Small intestine (tissue), 7 donors: ENCODE results near the gene FUBP1. TPM values are rescaled to one million over a fixed set of nuclear protein-coding genes. Genes with fewer than 3 reads are reported as not detected.
"Not testable (repeated sequence)": the region's sequence is repeated elsewhere in the genome, so short reads cannot be mapped to it uniquely, and the experiment has no call there.

Source experiments
- DNase-seq, 2 donors: peaks; one replicate each; pipeline versions ENCODE4 v3.0.0 to v3.0.0-alpha.2; 2013
- FAIRE-seq: peaks from 2 replicates; lab custom pipeline; 2012; peaks lifted over from hg19 to GRCh38; lab: Jason Lieb, UNC
- H3K27ac ChIP-seq, 3 donors: one replicate each; pipeline ENCODE4 v1.5.1; 2013; ENCODE audit warnings: low read length in 2 of 3, mild to moderate bottlenecking in 2 of 3, control low read depth in 1 of 3, inconsistent platforms in 1 of 3, low read depth in 1 of 3, moderate library complexity in 1 of 3
- H3K27me3 ChIP-seq, 3 donors: one replicate each; pipeline ENCODE4 v1.6.1; 2013; ENCODE audit warnings: low read length in 3 of 3, inconsistent platforms in 1 of 3; ENCODE audit not compliant: control insufficient read depth in 3 of 3, insufficient read depth in 3 of 3
- H3K36me3 ChIP-seq, 3 donors: one replicate each; pipeline ENCODE4 v1.6.1; 2013; ENCODE audit warnings: low read length in 3 of 3, inconsistent platforms in 1 of 3, low read depth in 1 of 3, mild to moderate bottlenecking in 1 of 3, moderate library complexity in 1 of 3; ENCODE audit not compliant: control insufficient read depth in 3 of 3, insufficient read depth in 2 of 3
- H3K4me1 ChIP-seq, 3 donors: one replicate each; pipeline ENCODE4 v1.6.1; 2013; ENCODE audit warnings: low read length in 2 of 3, inconsistent platforms in 1 of 3, low read depth in 1 of 3, mild to moderate bottlenecking in 1 of 3, moderate library complexity in 1 of 3; ENCODE audit not compliant: control insufficient read depth in 3 of 3, insufficient read depth in 2 of 3
- H3K4me3 ChIP-seq, 3 donors: one replicate each; pipeline ENCODE4 v1.5.1; 2013; ENCODE audit warnings: low read length in 3 of 3, control low read depth in 1 of 3, inconsistent platforms in 1 of 3, low read depth in 1 of 3, mild to moderate bottlenecking in 1 of 3, moderate library complexity in 1 of 3
- H3K9me3 ChIP-seq, 2 donors: one replicate each; pipeline ENCODE4 v1.6.1; 2013; ENCODE audit warnings: low read depth in 1 of 2, low read length in 1 of 2; ENCODE audit not compliant: control insufficient read depth in 2 of 2, insufficient read depth in 1 of 2
- WGBS, 3 donors: extraction: QIAGEN DNeasy Blood & Tissue Kit; methylation state at CpG; one replicate each; pipeline ENCODE4 v1.1.7; 2013; 5-methylcytosine and 5-hydroxymethylcytosine counted together
- polyA plus RNA-seq, 4 donors: library from polyadenylated mRNA; stranded (reverse) in 3 of 4; unstranded in 1 of 4; fragments of 200-250 nt in 3 of 4; fragments of 120-200 nt in 1 of 4; gene quantifications; one replicate each; pipeline versions ENCODE4 v1.2.1 to v1.2.3, GENCODE V29; 2013
- donor health status: healthy with polysubstance abuse.
- donor health status: control.
- donor health status: control.
- donor health status: Bipolar disorder and iron deficiency.
- donor health status: healthy.

The FUBP1 gene
- polyA plus RNA-seq, 4 donors, result 21.9 to 202 (median 35.9) TPM

GRCh38 chr1:77929806-77930205 lies 49.1 kb downstream of the FUBP1 start:
- 92 to 99% (median 98%) methylated on average over 2 of the region's 2 CpGs for WGBS, 3 donors

GRCh38 chr1:77927414-77927813 lies 51.5 kb downstream of the FUBP1 start:
- H3K27me3 ChIP-seq, result no peaks in the 10 kb centered on the region
- H3K9me3 ChIP-seq, result no peaks in the 10 kb centered on the region
- DNase-seq (peak in 1 of 2 donors; percentile 25), FAIRE-seq (no peak)
- H3K4me3 ChIP-seq, result no peak overlapping the region
- peaks cover 0 to 5% (median 0%) of the 10 kb centered on the region in 3 donors for H3K36me3 ChIP-seq
- H3K4me1 ChIP-seq, result no peaks in the 10 kb centered on the region
- WGBS, 3 donors, result 47 to 75% (median 56%) methylated on average over 4 of the region's 4 CpGs
- no peak overlapping the region for H3K27ac ChIP-seq

More at GRCh38 chr1:77929806-77930205, 49.1 kb downstream of the FUBP1 start:
- Histone ChIP-seq H3K4me1 (no peaks in the 10 kb centered on the region), H3K27ac (no peak overlapping the region), H3K9me3 (no peaks in the 10 kb centered on the region), H3K27me3 (no peaks in the 10 kb centered on the region), H3K4me3 (no peak overlapping the region), H3K36me3 (peaks cover 0 to 7% (median 0%) of the 10 kb centered on the region in 3 donors)
- FAIRE-seq, result no peak
- no peak for DNase-seq

- H3K9me3 ChIP-seq, result no peaks in the 10 kb centered on the region
- no peak overlapping the region for H3K27ac ChIP-seq
- H3K4me3 ChIP-seq, result peak overlapping the region in 1 of 3 donors; percentile 19
- FAIRE-seq (no peak), DNase-seq (peak in 1 of 2 donors; percentile 11)
- peaks cover 0 to 5% (median 0%) of the 10 kb centered on the region in 3 donors for H3K36me3 ChIP-seq
- no peaks in the 10 kb centered on the region for H3K27me3 ChIP-seq
- WGBS, 3 donors, result 40 to 50% (median 44%) methylated on average over 13 of the region's 13 CpGs
- H3K4me1 ChIP-seq, result no peaks in the 10 kb centered on the region
Measured at GRCh38 chr1:77926561-77927357, 52.1 kb downstream of the FUBP1 start.

- 55 to 69% (median 56%) methylated on average over 2 of the region's 2 CpGs for WGBS, 3 donors
- Histone ChIP-seq H3K27ac (no peak overlapping the region), H3K9me3 (no peaks in the 10 kb centered on the region), H3K36me3 (peaks cover 0 to 10% (median 0%) of the 10 kb centered on the region in 3 donors), H3K27me3 (no peaks in the 10 kb centered on the region), H3K4me3 (no peak overlapping the region), H3K4me1 (no peaks in the 10 kb centered on the region)
- FAIRE-seq (peak; percentile 26), DNase-seq (no peak)
Measured at GRCh38 chr1:77925956-77926355, 52.9 kb downstream of the FUBP1 start.

- 67 to 97% (median 91%) methylated on average over 1 of the region's 1 CpG for WGBS, 3 donors
- no peaks in the 10 kb centered on the region for H3K4me1 ChIP-seq
- no peak overlapping the region for H3K27ac ChIP-seq
- DNase-seq (no peak), FAIRE-seq (no peak)
- no peak overlapping the region for H3K4me3 ChIP-seq
- peaks cover 0 to 10% (median 0%) of the 10 kb centered on the region in 3 donors for H3K36me3 ChIP-seq
- no peaks in the 10 kb centered on the region for H3K9me3 ChIP-seq
- H3K27me3 ChIP-seq, result no peaks in the 10 kb centered on the region
Measured at GRCh38 chr1:77925518-77925917, 53.4 kb downstream of the FUBP1 start.

GRCh38 chr1:77918918-77919317 lies 60.0 kb downstream of the FUBP1 start:
- H3K36me3 ChIP-seq, DNase-seq, H3K27me3 ChIP-seq, H3K9me3 ChIP-seq, H3K27ac ChIP-seq, H3K4me1 ChIP-seq, FAIRE-seq, H3K4me3 ChIP-seq: not testable (repeated sequence)
- 88 to 97% (median 95%) methylated on average over 5 of the region's 5 CpGs for WGBS, 3 donors

- H3K9me3 ChIP-seq, result no peaks in the 10 kb centered on the region
- no peak overlapping the region for H3K27ac ChIP-seq
- H3K4me1 ChIP-seq, result no peaks in the 10 kb centered on the region
- no peak overlapping the region for H3K4me3 ChIP-seq
- H3K36me3 ChIP-seq, result no peaks in the 10 kb centered on the region
- H3K27me3 ChIP-seq, result no peaks in the 10 kb centered on the region
- no peak for DNase-seq
- WGBS, 3 donors, result 87 to 95% (median 88%) methylated on average over 4 of the region's 4 CpGs
- FAIRE-seq, result no peak
Measured at GRCh38 chr1:77910116-77910515, 68.8 kb downstream of the FUBP1 start.

- no peaks in the 10 kb centered on the region for H3K36me3 ChIP-seq
- no peaks in the 10 kb centered on the region for H3K9me3 ChIP-seq
- H3K27me3 ChIP-seq, result no peaks in the 10 kb centered on the region
- DNase-seq (no peak), FAIRE-seq (no peak)
- no peak overlapping the region for H3K27ac ChIP-seq
- H3K4me1 ChIP-seq, result no peaks in the 10 kb centered on the region
- H3K4me3 ChIP-seq, result no peak overlapping the region
- WGBS, 3 donors, result 60 to 80% (median 65%) methylated on average over 1 of the region's 1 CpG
Measured at GRCh38 chr1:77906624-77907023, 72.2 kb downstream of the FUBP1 start.
